IMR-90 (cell line): ENCODE results near the gene CMIP. TPM values are rescaled to one million over a fixed set of nuclear protein-coding genes. Genes with fewer than 3 reads are reported as not detected.

Source experiments
- ATAC-seq: fragments of 200-7000 bp; cut with Tn5 transposase; 2 replicates; pipeline ENCODE4 v1.9.1; 2020; ENCODE audit warnings: low read depth, mild to moderate bottlenecking, moderate library complexity
- BruUV-seq: library from RNA; stranded (reverse); fragments of 400-500 nt; replicated peaks from 2 replicates; lab custom pipeline; 2021; lab: Mats Ljungman, UMichigan
- CTCF ChIA-PET: fragments of 300-600 bp; formaldehyde crosslinking; extraction: SDS; loops from one replicate; lab custom pipeline; 2021; ENCODE audit warnings: antibody characterized with exemption; lab: Yijun Ruan, JAX
- POLR2A ChIA-PET: fragments of 300-600 bp; sonication (Branson Sonifier 250); formaldehyde crosslinking; loops from one replicate; lab custom pipeline; 2022; ENCODE audit warnings: antibody characterized with exemption; ENCODE audit not compliant: unreplicated experiment; lab: Charles Lee
- DNase-seq: peaks from one replicate; pipeline ENCODE4 v3.0.0; 2013
- H2AFZ ChIP-seq: replicated peaks from 2 replicates; pipeline ENCODE3; 2013; ENCODE audit warnings: low read length, mild to moderate bottlenecking; ENCODE audit not compliant: poor library complexity
- H2AK5ac ChIP-seq: 2 replicates; pipeline ENCODE4 v1.6.1; 2013; ENCODE audit warnings: low read depth, low read length, inconsistent platforms
- H2AK9ac ChIP-seq: replicated peaks from 2 replicates; pipeline ENCODE3; 2013; ENCODE audit warnings: mild to moderate bottlenecking, low read depth, low read length, moderate library complexity; ENCODE audit not compliant: poor library complexity
- H2BK120ac ChIP-seq: 2 replicates; pipeline ENCODE4 v1.6.1; 2013; ENCODE audit warnings: low read depth, low read length, inconsistent platforms
- H2BK15ac ChIP-seq: 3 replicates; pipeline ENCODE4 v1.6.1; 2013; ENCODE audit warnings: low read depth, low read length, inconsistent platforms
- H2BK20ac ChIP-seq: 2 replicates; pipeline ENCODE4 v1.6.1; 2013; ENCODE audit warnings: low read depth, mild to moderate bottlenecking, inconsistent platforms, low read length, moderate library complexity
- H2BK5ac ChIP-seq: 2 replicates; pipeline ENCODE4 v1.6.1; 2013; ENCODE audit warnings: mild to moderate bottlenecking, low read depth, low read length, inconsistent platforms; ENCODE audit not compliant: poor library complexity, severe bottlenecking
- H3K14ac ChIP-seq: replicated peaks from 2 replicates; pipeline ENCODE4 v1.6.1; 2013; ENCODE audit warnings: low read depth, low read length, inconsistent platforms
- H3K18ac ChIP-seq: 2 replicates; pipeline ENCODE4 v1.6.1; 2013; ENCODE audit warnings: low read depth, low read length, control low read depth
- H3K23ac ChIP-seq: 2 replicates; pipeline ENCODE4 v1.6.1; 2013; ENCODE audit warnings: low read depth, low read length, inconsistent platforms
- H3K27ac ChIP-seq: 2 replicates; pipeline ENCODE4 v1.5.1; 2013; ENCODE audit warnings: mild to moderate bottlenecking, control low read depth, low read length; ENCODE audit not compliant: insufficient read depth
- H3K27me3 ChIP-seq: 2 replicates; pipeline ENCODE4 v1.6.1; 2013; ENCODE audit warnings: low read length; ENCODE audit not compliant: control insufficient read depth, insufficient read depth
- H3K36me3 ChIP-seq: 2 replicates; pipeline ENCODE4 v1.6.1; 2013; ENCODE audit warnings: low read length, mixed read lengths; ENCODE audit not compliant: control insufficient read depth, insufficient read depth
- H3K4ac ChIP-seq: 2 replicates; pipeline ENCODE4 v1.6.1; 2013; ENCODE audit warnings: low read depth, low read length, inconsistent platforms
- H3K4me1 ChIP-seq: 2 replicates; pipeline ENCODE4 v1.6.1; 2013; ENCODE audit warnings: low read length, mixed read lengths; ENCODE audit not compliant: control insufficient read depth, insufficient read depth
- H3K4me2 ChIP-seq: 2 replicates; pipeline ENCODE4 v1.6.1; 2013; ENCODE audit warnings: low read depth, mild to moderate bottlenecking, control low read depth, low read length, moderate library complexity
- H3K4me3 ChIP-seq: 2 replicates; pipeline ENCODE4 v1.5.1; 2013; ENCODE audit warnings: low read depth, mild to moderate bottlenecking, control low read depth, low read length, moderate library complexity; ENCODE audit not compliant: insufficient read depth
- H3K56ac ChIP-seq: 2 replicates; pipeline ENCODE4 v1.6.1; 2013; ENCODE audit warnings: low read length, inconsistent platforms; ENCODE audit not compliant: insufficient read depth; ENCODE audit errors: extremely low read depth
- H3K79me1 ChIP-seq, 2 experiments: 2 replicates each; pipeline ENCODE4 v1.6.1; 2013; ENCODE audit warnings: low read length in 2 of 2, inconsistent platforms in 1 of 2, low read depth in 1 of 2
- H3K9ac ChIP-seq: 2 replicates; pipeline ENCODE4 v1.6.1; 2013; ENCODE audit warnings: low read depth, low read length, control low read depth
- H3K9me1 ChIP-seq: 2 replicates; pipeline ENCODE4 v1.6.1; 2013; ENCODE audit warnings: low read length, inconsistent platforms; ENCODE audit not compliant: insufficient read depth
- H3K9me3 ChIP-seq: 2 replicates; pipeline ENCODE4 v1.6.1; 2013; ENCODE audit warnings: low read length; ENCODE audit not compliant: control insufficient read depth, insufficient read depth
- H4K20me1 ChIP-seq: 2 replicates; pipeline ENCODE4 v1.6.1; 2013; ENCODE audit warnings: low read length, inconsistent platforms; ENCODE audit not compliant: insufficient read depth
- H4K5ac ChIP-seq: 2 replicates; pipeline ENCODE4 v1.6.1; 2013; ENCODE audit warnings: mild to moderate bottlenecking, low read depth, low read length, control low read depth
- H4K8ac ChIP-seq, 2 experiments: 2 replicates each; pipeline ENCODE4 v1.6.1; 2013; ENCODE audit warnings: low read depth in 2 of 2, low read length in 2 of 2, control low read depth in 1 of 2, inconsistent platforms in 1 of 2
- H4K91ac ChIP-seq: 2 replicates; pipeline ENCODE4 v1.6.1; 2013; ENCODE audit warnings: low read depth, low read length, inconsistent platforms; ENCODE audit not compliant: insufficient read depth
- BHLHE40 ChIP-seq: fragments of 150-350 bp; IDR thresholded peaks from 2 replicates; pipeline ENCODE4 v1.6.1; 2016; ENCODE audit warnings: mild to moderate bottlenecking, low read depth, low read length
- CEBPB ChIP-seq: IDR thresholded peaks from 2 replicates; pipeline ENCODE4 v1.6.1; 2012; ENCODE audit warnings: low read depth, low read length, improper control_type of control experiment
- CHD1 ChIP-seq: IDR thresholded peaks from 2 replicates; pipeline ENCODE4 v1.6.1; 2012; ENCODE audit warnings: low read depth, low read length, improper control_type of control experiment
- ELK1 ChIP-seq: fragments of 150-350 bp; IDR thresholded peaks from 2 replicates; pipeline ENCODE4 v1.6.1; 2016; ENCODE audit warnings: low read depth, mild to moderate bottlenecking, low read length, moderate library complexity, borderline replicate concordance
- MAFK ChIP-seq: IDR thresholded peaks from 2 replicates; pipeline ENCODE4 v1.6.1; 2012; ENCODE audit warnings: low read depth, low read length, improper control_type of control experiment
- MAZ ChIP-seq: IDR thresholded peaks from 2 replicates; pipeline ENCODE4 v1.6.1; 2012; ENCODE audit warnings: low read depth, mild to moderate bottlenecking, low read length, improper control_type of control experiment, moderate library complexity, borderline replicate concordance
- MXI1 ChIP-seq: IDR thresholded peaks from 2 replicates; pipeline ENCODE4 v1.6.1; 2012; ENCODE audit warnings: low read depth, mild to moderate bottlenecking, low read length, moderate library complexity, borderline replicate concordance
- POLR2A ChIP-seq: IDR thresholded peaks from 2 replicates; pipeline ENCODE4 v1.6.1; 2012; ENCODE audit warnings: mild to moderate bottlenecking, low read depth, low read length
- RCOR1 ChIP-seq: IDR thresholded peaks from 2 replicates; pipeline ENCODE4 v1.6.1; 2012; ENCODE audit warnings: mild to moderate bottlenecking, low read length, improper control_type of control experiment; ENCODE audit not compliant: insufficient replicate concordance
- RFX5 ChIP-seq: IDR thresholded peaks from 2 replicates; pipeline ENCODE4 v1.8.0; 2012; ENCODE audit warnings: low read depth, mild to moderate bottlenecking, low read length, moderate library complexity
- SMC3 ChIP-seq: fragments of 150-350 bp; IDR thresholded peaks from 2 replicates; pipeline ENCODE4 v1.6.1; 2016; ENCODE audit warnings: low read depth, mild to moderate bottlenecking, antibody characterized with exemption, low read length, moderate library complexity
- USF2 ChIP-seq: fragments of 150-350 bp; IDR thresholded peaks from 2 replicates; pipeline ENCODE4 v1.6.1; 2017; ENCODE audit warnings: mild to moderate bottlenecking, antibody characterized with exemption, low read length, low read depth
- WGBS, 2 experiments: methylation state at CpG; one replicate each; pipeline versions ENCODE4 v1.1.5 to v1.1.7; 2013; ENCODE audit warnings: missing lambda C conversion rate in 2 of 2; ENCODE audit not compliant: insufficient read length in 1 of 2; ENCODE audit errors: extremely low coverage in 2 of 2; 5-methylcytosine and 5-hydroxymethylcytosine counted together
- dilution Hi-C: fragments of 300-500 bp; cut with HindIII; formaldehyde crosslinking; loops from one replicate; pipeline ENCODE4 v1.14.3; 2018; ENCODE audit warnings: low sequenced_read_pairs; ENCODE audit not compliant: unreplicated experiment
- in situ Hi-C: fragments of 300-500 bp; cut with MboI; formaldehyde crosslinking; loops from 3 replicates; pipeline ENCODE4 v1.14.3; 2019; ENCODE audit warnings: low sequenced_read_pairs, inconsistent platforms, mixed read lengths
- intact Hi-C: fragments of 100-400 bp; cut with micrococcal nuclease; formaldehyde crosslinking; loops from 2 replicates; pipeline ENCODE4 v1.10.0; 2022
- polyA plus RNA-seq, 3 experiments: library from polyadenylated mRNA; depleted of rRNA; stranded (reverse); fragments of >200 nt; gene quantifications; 2 replicates each; pipeline ENCODE4 v1.2.3, GENCODE V29; 2012; ENCODE audit warnings: low replicate concordance in 1 of 3
- total RNA-seq: library from RNA; depleted of rRNA; stranded (reverse); fragments of >200 nt; gene quantifications from 2 replicates; pipeline ENCODE4 v1.2.3, GENCODE V29; 2012
- TF ChIP-seq, protein P1 (sequence below): conservative IDR thresholded peaks from 2 replicates; pipeline ENCODE4 v1.5.1; 2012; ENCODE audit warnings: mild to moderate bottlenecking, low read depth, low read length, improper control_type of control experiment

Gene CMIP
- total and polyA plus RNA-seq, 2 of the 4 experiments (the other 2 are of a cell fraction) = 3.2 to 11.6 TPM

DNA sequence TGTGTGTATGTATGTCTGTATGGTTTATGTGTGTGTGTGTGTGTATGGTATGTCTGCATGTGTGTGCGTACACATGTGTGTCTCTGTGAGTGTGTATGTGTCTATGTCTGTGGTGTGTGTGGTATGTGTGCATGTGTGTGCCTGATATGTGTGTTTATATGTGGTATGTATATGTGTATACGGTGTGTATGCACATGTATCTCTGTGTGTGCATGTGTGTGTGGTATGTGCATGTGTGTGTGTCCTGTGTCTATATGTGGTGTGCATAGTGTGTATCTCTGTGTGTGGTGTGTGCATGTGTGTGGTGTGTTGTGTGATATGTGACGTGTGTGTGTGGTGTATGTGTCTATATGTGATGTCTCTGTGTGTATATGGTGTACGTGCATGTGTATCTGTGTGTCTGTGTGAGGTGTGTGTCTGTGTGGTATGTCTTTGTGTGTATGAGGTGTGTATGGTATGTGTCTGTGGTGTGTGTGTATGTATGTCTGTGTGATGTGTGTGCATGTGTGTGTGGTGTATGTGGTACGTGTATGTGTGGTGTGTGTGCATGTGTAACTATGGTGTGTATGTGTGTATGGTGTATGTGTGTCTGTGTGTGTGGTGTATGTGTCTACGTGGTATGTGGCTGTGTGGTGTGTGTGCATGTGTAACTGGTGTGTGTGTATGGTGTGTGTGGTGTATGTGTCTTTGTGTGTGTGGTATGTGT is 170.2 kb downstream of the CMIP start (continued):
- no peak for TF ChIP-seq RCOR1

- H2BK20ac ChIP-seq = no peak overlapping the region
- 0 out of 2 replicates have a peak overlapping the region, but pooled peaks have one; percentile 19 for H3K14ac ChIP-seq
- no peak overlapping the region for H3K9ac ChIP-seq
- H2AK9ac ChIP-seq = peak overlapping the region; percentile 4
- H3K79me1 ChIP-seq = peaks cover 24 to 37% of the 10 kb centered on the region in 2 experiments
- H3K27me3 ChIP-seq = no peaks in the 10 kb centered on the region
- peaks cover 71% of the 10 kb centered on the region for H4K20me1 ChIP-seq
- H3K36me3 ChIP-seq = peaks cover 17% of the 10 kb centered on the region; the same call in 1 of the 2 replicates
- H3K4ac ChIP-seq = no peak overlapping the region
- no peak overlapping the region; a peak in 1 of 4 replicates for H4K8ac ChIP-seq
- H3K18ac ChIP-seq = no peak overlapping the region
- intact Hi-C loops (no loop called here), dilution Hi-C loops (no loop called here), in situ Hi-C loops (no loop called here)
- H3K4me3 ChIP-seq = no peak overlapping the region
- no peak overlapping the region for H4K5ac ChIP-seq
- no peak overlapping the region for H3K27ac ChIP-seq
- WGBS, 2 experiments = 100% methylated on average over 2 of the region's 3 CpGs; no CpG with 5 or more reads in 1 of the 2 experiments
- H3K4me2 ChIP-seq = no peak overlapping the region
- H4K91ac ChIP-seq = no peak overlapping the region
- ChIA-PET CTCF (no interaction called here), POLR2A (no interaction called here)
- no peak overlapping the region for H2BK15ac ChIP-seq
- peaks cover 30% of the 10 kb centered on the region for H3K9me1 ChIP-seq
- H3K4me1 ChIP-seq = peaks cover 8% of the 10 kb centered on the region
- no peak overlapping the region for H2BK120ac ChIP-seq
- no peak overlapping the region for H3K56ac ChIP-seq
- no peaks in the 10 kb centered on the region for H3K9me3 ChIP-seq
- BruUV-seq = no TSS peak
- H2AFZ ChIP-seq = no peak overlapping the region
- no peak overlapping the region for H3K23ac ChIP-seq
- ATAC-seq = no peak
- H2AK5ac ChIP-seq = peak overlapping the region; percentile 60; the same call in 1 of the 2 replicates
- no peak for DNase-seq
- H2BK5ac ChIP-seq = peak overlapping the region; percentile 88
- TF ChIP-seq MAFK (no peak), ELK1 (no peak), BHLHE40 (no peak), POLR2A (no peak), CEBPB (no peak), MAZ (no peak), USF2 (no peak), MXI1 (no peak), RFX5 (no peak), RCOR1 (no peak), CHD1 (no peak), SMC3 (no peak)
- TF ChIP-seq, protein P1, sequence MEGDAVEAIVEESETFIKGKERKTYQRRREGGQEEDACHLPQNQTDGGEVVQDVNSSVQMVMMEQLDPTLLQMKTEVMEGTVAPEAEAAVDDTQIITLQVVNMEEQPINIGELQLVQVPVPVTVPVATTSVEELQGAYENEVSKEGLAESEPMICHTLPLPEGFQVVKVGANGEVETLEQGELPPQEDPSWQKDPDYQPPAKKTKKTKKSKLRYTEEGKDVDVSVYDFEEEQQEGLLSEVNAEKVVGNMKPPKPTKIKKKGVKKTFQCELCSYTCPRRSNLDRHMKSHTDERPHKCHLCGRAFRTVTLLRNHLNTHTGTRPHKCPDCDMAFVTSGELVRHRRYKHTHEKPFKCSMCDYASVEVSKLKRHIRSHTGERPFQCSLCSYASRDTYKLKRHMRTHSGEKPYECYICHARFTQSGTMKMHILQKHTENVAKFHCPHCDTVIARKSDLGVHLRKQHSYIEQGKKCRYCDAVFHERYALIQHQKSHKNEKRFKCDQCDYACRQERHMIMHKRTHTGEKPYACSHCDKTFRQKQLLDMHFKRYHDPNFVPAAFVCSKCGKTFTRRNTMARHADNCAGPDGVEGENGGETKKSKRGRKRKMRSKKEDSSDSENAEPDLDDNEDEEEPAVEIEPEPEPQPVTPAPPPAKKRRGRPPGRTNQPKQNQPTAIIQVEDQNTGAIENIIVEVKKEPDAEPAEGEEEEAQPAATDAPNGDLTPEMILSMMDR = no peak
These were observed 170.8 kb downstream of the CMIP start for GRCh38 chr16:81615411-81615810.
